IPS-NIHi11 (cell line): Measurements from ENCODE around the gene CRACR2B.
A peak's percentile ranks its signal among the peaks of the same experiment; 100 is the strongest.

Source experiments
- DNase-seq: peaks from one replicate; pipeline ENCODE4 v3.0.0; 2012; ENCODE audit warnings: mixed read lengths, low spot score

Gene CRACR2B

GRCh38 chr11:868802-869201 lies 41.1 kb downstream of the CRACR2B start:
- DNase-seq, result no peak

DNA sequence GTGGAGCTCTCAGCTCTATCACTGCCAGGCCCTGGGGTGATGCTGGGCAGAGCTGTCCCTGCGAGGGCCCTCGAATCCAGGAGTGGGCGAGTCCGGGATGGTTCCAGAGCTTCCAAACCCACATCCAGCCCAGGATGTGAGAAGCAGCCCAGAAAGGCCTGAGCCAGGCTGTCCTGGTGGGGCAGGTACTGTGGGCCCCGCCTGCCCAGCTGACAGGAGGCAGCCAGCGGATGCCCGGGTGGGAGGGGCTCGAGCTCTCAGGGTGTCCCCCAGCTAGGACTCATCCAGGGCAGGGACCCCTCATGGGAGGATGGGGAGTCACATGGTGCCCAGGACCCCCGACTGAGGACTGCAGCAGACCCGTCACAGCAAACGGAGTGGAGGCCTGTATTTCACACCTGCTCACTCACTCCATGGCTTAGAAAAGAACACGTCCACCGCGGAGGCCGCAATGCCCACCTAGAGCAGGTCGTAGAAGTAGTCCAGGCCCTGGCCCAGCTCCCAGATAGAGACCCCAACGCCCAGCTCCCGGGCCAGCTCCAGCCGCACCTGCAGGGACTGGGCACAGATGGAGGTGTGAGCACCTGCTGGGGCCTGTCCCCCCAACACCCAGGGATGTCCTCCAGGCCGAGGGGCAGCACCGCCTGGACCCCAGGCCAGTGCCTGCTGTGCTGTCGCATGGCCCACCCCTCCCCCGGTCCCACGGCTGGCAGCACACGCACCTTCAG lies 41.8 kb downstream of the CRACR2B start:
- DNase-seq, result no peak

- DNase-seq, result peak; percentile 78
These were observed 42.4 kb downstream of the CRACR2B start for GRCh38 chr11:870127-870413.

DNA sequence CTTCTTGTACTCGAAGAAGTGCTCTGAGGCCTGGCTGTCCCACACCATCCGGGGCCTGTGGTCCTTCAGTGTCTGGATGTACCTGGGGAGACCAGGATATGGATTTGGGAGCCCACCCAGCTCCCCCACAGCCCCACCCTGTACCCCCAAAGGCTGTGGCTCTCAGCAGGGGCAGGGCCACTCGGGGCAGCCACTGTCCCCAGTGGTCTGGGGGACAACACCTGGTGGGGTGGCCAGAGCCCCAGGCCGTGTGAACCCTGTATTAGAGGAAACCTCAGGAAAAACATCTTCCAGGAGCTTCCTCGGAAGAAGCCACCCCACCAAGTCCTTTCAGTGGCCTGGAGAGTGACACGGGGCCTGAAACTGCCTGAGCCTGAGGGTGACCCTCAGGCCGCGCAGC lies 42.7 kb downstream of the CRACR2B start:
- no peak for DNase-seq

- no peak for DNase-seq
These were observed 43.8 kb downstream of the CRACR2B start for GRCh38 chr11:871472-871871.

GRCh38 chr11:872799-873198 lies 45.1 kb downstream of the CRACR2B start:
- DNase-seq, result no peak

DNA sequence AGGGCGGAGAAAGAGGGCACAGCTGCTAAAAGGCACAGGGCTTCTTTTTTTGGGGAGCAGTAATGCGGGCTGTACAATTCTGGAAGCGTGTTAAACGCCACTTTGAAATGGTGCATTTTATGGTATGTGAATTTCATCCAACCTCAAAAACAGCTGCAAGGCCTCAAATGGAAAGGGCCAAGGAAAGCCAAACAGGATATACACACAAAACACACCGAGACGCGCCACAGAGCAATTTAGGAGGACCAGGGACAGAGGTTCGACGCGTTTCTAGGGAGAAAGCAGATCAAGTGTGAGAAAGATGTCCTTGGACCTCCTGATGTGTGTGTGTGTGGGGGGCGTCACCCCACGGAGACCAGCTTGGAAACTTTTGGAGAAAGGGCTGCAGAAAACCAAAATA lies 46.0 kb downstream of the CRACR2B start:
- DNase-seq, result no peak

- no peak for DNase-seq
These were observed 47.5 kb downstream of the CRACR2B start for GRCh38 chr11:875203-875602.

GRCh38 chr11:875769-876301 lies 48.1 kb downstream of the CRACR2B start:
- DNase-seq, result no peak

GRCh38 chr11:876545-876944 lies 48.8 kb downstream of the CRACR2B start:
- no peak for DNase-seq

- peak; percentile 68 for DNase-seq
These were observed 49.8 kb downstream of the CRACR2B start for GRCh38 chr11:877565-877964.

DNA sequence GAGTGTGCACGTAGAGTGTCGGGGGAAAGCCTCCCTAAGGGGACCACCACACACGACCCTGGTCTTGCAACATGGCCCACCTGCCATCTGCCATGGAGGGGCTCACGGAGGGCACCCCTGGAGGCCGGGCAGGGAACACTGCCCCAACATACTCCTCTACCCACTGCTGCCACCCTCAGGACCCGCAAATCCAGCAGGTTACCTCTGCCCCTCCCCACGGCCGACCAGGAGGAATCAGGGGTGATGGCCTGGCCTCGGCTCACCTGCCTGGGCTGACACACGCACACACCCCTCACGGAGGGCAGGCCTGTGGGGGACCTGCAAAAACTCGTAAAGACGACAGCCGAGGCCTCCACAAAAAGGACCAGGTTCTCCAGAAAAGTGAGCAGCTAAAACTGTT lies 52.7 kb downstream of the CRACR2B start:
- DNase-seq, result no peak
